Measurements from ENCODE around the gene PTK6.

DNA sequence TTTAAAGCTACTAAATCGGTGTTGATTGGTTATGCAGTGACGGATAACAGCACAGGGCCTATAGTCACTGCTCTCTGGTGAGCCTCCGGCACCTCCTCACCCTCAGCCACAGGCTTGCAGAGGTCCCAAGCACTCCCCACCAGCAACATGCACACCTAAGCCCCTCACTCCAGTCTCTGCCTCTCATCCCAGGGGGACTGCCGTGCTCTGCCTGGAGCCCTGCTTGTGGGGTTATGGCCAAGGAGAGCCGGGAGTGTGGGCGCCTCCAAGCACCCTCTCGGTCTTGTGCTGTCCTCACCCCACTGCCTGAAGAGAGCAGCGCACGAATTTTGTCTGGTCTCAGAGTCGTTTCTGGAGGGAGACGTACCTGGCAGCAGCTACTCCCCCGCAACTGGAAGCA lies 31.5 kb downstream of the PTK6 start:
- TF ChIP-seq, protein P1, sequence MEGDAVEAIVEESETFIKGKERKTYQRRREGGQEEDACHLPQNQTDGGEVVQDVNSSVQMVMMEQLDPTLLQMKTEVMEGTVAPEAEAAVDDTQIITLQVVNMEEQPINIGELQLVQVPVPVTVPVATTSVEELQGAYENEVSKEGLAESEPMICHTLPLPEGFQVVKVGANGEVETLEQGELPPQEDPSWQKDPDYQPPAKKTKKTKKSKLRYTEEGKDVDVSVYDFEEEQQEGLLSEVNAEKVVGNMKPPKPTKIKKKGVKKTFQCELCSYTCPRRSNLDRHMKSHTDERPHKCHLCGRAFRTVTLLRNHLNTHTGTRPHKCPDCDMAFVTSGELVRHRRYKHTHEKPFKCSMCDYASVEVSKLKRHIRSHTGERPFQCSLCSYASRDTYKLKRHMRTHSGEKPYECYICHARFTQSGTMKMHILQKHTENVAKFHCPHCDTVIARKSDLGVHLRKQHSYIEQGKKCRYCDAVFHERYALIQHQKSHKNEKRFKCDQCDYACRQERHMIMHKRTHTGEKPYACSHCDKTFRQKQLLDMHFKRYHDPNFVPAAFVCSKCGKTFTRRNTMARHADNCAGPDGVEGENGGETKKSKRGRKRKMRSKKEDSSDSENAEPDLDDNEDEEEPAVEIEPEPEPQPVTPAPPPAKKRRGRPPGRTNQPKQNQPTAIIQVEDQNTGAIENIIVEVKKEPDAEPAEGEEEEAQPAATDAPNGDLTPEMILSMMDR (IDR thresholded peaks at IDR 0.05): no peak
- no peak for TF ChIP-seq EZH2 (IDR thresholded peaks at IDR 0.05; ENCODE audit: borderline replicate concordance, insufficient read depth, low read depth, low read length, poor library complexity, severe bottlenecking)
